HG03439 (cell line): ENCODE results near the gene CSRP2.

Experiments used
- ATAC-seq: cut with Tn5 transposase; IDR thresholded peaks from one replicate; pipeline ENCODE4 v1.9.1; 2021; ENCODE audit warnings: mild to moderate bottlenecking, moderate library complexity; ENCODE audit not compliant: unreplicated experiment

The CSRP2 gene

DNA sequence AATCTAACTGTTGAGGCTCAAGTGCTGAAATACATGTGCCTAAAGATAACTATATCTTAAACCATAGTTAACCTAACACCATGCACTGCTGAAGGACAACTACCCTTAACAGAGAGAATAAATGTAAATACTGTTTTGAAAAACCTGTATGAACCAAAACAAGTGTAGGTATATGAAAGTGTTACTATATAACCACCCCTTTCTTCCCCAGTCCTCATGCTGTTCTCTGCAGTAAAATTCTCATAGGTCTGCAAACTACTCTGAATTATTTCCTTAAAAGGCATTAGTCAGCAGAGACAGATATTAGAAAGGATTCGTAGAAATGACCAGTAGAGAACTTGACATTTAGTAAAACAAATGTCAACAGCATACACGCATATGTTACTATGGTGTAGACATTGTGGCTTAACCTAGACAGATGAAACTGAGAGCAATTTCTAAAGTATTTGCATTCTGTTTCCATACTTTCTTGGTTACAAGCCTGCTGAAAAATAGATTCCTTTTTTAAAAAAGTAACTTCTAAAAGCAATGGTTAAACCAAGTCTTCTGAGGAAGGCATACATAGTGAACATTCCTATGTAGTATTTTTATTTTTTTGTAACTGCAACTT, 13.9 kb downstream of the CSRP2 start:
- peak; percentile 73 for ATAC-seq

DNA sequence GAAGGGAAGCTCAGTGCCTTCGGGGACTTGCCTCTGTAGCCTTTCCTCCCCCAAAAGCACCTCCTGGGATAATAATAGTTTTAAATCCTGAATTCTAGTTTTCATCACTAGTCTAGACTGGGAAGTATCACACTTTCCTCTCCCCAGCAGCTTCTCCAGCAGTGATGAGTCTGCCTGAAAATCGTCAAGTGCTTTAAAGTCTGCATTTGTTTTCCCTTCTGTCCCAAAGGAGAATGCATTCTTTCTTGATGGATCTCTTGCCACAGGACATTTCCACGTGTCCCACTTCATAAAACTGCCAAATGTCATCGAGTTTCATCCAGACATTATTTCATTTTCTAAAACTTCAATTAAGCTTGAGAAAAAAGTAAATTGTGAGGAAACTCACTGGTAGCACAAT, 15.0 kb downstream of the CSRP2 start:
- ATAC-seq = no peak

DNA sequence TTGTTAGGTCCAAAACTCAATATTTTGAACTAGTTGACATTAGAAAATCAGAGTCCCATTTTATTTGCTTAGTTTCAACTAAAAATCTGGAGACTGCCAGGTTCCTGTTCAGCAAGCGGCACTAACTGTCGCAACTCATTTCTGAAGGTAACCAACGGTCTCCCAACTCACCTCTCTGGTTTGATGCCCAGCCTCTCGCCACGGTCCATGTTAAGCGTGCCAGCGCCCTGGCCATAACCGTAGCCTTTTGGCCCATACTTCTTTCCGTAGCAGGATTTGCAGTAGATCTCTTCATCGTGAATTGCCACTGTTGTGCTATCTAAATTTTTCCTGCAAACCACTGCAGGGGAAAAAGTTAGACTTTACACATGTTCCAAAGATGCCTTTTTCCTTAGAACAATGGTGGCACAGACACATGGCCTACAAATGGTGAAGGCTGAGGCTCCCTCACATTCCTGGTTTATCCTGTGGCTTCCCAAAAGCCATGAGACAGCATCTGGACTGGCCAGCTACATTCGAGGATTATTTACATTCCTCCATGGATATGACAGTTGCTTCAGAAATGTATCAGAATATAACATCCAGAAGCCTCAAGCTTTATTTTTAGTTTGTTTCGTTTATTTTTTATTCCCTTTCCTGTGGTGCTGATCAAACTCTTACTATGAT, 15.7 kb downstream of the CSRP2 start:
- ATAC-seq = no peak

DNA sequence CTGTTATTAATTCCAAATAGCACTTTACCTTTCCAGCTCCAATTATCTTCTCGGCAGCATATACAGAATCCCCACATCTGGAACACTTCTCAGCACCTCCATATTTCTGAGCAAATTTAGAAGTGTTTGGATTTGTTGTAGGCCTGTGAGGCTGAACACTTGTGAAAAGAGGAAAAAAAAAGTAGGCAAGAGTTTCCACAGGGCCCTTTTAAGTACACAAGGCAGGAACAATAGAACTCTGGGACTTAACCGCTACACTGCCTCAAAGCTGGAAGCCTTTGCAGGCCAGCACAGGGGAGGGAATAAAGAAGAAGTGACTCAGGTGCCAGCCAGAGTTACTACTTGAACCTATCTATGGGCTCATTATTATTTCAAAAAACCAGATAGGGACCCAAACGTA, 18.6 kb downstream of the CSRP2 start:
- ATAC-seq = no peak

DNA sequence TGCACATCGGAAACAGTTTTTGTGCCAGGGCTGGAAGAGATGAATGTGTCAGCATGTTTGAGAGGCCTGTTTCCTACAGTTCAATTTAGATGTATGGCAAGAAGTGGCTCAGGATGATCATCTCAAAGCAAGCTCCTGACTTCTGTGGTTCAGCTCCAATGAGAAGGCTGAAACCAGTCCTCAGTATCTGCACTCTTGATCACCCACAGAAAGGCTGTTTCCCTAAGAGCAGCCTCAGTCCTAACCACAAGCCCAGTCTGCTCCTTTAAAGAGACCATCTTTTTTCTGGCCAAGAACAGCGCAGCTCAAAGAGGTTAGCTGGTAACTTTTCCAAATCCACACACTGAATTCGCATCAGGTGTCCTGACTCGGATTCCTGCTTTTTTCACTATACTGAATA, 19.2 kb downstream of the CSRP2 start:
- no peak for ATAC-seq

DNA sequence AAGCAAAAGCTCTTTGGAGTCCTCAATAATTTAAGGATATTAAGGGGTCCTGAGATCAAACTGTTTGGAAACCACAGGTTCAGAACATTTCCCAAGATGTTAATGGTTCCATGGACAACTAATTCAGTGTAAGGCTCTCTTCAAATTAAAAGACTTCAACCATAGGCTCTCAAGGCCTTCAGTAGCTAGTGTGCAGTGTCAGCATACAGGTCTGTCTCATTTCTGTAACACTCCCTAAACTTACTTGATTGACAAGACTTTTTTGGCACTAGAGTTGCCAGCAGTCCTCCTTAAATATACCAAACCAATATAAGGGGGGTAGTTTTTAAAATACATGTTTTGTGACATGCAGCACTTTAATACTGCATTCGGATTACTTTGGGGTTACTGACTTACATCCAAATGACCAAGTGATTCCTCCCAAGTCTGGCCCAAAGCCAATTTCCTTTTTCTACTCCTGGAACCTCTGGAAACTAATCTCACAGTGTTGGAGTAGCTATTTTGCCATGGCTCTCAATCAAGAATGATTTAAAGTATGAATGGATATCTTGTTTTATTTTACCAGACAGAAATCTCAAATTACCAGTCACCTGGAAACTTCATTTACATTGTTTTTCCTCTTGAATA, 22.7 kb downstream of the CSRP2 start:
- no peak for ATAC-seq

DNA sequence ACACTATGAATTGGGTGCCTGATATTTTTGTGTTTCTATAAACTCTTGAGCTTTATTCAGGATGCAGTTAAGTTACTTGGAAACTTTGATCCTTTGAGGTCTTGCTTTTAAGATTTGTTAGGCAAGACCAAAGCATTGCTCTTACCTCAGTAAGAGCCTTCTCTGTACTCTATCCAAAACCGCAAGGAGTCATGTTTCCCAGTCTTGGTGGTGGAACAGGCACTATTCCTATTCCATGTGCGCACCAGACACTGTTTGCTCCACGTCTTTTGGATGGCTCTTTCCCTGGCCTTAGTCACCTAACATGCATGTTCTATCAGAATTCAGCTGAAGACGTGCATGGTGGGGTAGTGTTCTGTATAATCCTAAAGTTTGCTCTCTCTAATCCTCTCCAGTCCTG, 23.5 kb downstream of the CSRP2 start:
- ATAC-seq = no peak

DNA sequence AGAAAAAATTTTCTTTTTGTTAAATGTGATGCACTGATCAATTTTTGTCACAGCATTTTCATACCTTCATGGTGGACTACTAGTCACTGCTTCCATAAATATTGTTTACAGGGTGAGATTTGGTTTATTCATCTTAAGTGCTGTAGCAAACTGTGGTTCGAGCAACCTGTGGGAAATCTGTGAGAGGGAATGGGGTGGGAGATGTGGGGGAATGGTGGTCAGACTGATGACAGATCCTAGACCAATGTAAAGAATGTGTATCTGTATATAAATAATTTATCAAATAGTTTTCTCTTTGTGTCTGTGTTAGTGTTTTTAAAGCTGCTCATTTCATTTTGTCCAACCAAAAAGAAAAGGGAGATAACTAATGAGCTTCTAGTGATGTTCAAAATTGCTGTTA, 26.7 kb downstream of the CSRP2 start:
- no peak for ATAC-seq

DNA sequence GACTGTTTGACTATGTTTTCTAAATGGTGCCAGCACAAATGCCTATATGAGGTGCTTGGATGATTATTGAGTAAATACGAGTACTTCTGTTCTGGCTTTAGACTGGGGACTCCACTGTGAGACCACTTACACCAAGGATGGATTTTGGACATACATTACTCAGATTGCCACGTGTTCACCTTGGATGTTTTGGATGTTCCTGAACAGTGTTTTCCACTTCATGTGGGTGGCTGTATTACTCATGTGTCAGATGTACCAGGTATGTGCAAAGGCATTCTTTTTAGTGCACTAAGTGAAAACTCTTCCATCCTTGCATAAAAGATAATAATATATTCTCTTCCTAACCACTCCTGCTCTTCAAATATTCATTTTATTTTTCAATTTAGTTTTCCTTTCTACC, 30.7 kb downstream of the CSRP2 start:
- no peak for ATAC-seq

DNA sequence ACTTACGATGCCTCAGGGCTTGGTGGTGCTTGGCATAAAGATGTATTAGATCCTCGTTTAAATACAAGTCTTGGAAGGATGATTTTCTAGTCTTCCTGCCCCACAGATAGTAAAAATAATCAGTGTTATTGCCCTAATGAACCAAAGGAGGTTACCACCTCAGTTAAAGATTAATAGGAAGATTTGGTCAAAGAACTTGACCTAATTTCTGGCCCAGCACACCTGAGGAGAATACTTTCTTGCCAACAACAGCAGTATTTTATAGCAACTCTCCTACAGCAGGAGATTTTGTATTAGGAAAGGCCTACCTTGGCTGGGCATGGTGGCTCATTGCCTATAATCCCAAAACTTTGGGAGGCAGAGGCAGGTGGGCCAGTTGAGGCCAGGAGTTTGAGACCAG, 31.6 kb downstream of the CSRP2 start:
- ATAC-seq = no peak

DNA sequence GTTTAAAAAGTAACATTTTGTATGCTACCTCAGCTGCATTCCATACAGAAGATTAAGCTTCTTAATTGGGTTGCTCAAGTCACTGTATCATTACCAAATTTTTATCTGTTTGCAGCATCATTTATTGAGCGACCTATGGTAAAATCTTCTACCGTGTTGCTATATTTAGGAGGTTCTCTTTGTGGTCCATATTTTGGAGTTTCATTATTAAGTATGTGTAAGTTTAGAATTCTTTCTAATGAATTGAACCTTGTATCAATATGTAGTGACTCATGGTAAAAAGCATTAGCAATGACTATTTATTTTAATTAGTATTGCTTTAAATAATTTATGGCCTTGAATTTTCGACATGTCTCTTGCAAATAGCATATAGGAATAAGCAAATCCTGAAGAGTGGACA, 42.2 kb downstream of the CSRP2 start:
- no peak for ATAC-seq

DNA sequence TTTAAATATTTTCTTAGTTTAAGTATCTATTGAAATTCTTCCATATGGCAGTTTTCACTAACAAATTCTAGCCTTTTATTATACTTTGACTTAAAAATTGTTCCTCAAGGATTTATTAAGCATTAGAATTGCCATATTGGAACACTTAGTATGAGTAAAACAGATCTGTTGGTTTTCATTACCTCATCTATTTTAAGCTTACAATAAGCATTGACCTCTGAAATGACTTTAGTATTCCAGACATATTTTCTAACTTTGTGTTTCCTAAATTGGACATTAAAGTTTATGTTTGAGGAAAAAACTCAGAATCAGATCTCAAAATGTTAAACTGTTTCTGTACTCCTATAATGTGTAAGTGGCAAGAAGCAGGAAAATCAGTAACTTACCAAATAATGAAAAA, 48.4 kb downstream of the CSRP2 start:
- no peak for ATAC-seq

DNA sequence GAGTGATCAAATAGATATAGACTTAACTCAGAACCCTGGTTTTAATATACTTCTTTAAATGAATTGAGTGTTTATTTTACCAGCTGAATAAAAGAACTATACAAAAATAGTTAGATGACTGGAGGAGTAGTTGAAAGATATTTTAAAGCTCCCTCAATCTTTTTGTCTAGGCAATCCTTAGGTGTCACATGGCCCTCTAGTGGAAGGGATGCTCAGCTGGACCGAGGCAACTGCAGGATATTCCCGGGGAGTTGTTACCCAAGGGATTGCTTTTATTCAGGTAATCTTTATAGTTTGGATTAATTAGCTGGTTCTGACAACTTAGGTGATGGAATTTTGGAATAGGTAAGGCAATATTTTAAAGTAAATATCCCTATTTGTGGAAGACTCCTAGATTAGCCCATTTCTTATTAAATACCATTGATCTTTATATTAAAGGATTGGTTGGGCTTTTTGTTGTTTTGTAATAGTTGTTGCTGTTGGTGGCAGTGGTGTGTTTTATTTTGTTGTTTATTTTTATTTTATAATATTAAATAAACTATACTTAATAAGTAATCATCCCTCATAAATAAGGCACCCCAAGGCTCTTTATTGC, 57.8 kb downstream of the CSRP2 start:
- no peak for ATAC-seq

DNA sequence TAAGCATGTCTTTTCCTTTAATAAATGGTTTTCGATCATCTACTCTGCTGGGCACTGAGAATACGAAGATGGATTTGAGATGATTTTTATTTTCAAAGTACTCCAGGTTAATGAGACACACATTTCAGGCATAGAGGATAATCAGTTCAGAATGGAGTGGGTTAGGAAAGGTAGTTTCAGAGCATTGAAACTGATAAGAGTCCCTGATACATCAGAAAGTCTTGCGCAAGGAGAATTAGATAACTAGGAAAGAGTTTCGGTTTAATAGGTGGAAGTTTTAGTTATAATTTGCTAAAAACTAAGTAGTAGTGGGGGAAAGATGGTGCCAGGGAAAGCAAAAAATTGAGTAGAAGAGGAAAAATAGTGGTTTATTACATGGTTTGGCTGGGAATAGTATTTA, 64.8 kb downstream of the CSRP2 start:
- no peak for ATAC-seq

DNA sequence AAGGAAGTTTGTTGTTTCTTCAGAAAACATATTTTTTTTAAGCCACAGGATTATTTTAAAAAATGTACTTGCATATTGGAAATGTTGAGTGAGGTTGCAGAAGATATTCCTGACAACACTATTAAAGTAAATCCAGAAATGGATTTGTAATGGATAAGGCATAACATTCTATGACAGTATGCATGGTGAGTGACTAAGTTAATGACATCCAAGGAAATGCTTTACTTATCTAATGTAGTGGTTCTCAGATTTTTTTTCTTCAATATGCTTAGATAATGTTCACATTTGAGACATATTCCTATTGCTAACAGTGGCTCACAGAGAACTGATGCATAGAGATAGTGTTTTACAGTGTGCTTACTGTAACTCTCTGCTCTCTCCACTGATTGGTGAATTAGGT, 65.6 kb downstream of the CSRP2 start:
- ATAC-seq = no peak

DNA sequence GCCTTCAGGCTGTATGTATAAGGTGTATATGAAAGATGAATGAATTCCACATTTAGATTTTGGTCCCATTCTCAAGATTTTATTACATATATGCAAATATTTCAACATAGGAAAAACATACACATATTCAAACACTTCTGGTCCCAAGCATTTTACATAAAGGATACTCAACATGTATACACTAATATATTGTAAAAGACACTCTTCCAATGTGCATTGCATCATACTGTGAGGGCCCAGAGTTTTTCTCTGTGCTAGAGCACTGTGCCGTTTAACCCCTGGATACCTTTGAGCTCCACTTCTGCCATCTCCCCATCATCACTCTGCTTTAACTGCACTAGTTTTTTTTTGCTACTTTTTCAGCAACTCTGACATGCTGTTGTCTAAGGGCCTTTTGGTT, 66.8 kb downstream of the CSRP2 start:
- no peak for ATAC-seq

DNA sequence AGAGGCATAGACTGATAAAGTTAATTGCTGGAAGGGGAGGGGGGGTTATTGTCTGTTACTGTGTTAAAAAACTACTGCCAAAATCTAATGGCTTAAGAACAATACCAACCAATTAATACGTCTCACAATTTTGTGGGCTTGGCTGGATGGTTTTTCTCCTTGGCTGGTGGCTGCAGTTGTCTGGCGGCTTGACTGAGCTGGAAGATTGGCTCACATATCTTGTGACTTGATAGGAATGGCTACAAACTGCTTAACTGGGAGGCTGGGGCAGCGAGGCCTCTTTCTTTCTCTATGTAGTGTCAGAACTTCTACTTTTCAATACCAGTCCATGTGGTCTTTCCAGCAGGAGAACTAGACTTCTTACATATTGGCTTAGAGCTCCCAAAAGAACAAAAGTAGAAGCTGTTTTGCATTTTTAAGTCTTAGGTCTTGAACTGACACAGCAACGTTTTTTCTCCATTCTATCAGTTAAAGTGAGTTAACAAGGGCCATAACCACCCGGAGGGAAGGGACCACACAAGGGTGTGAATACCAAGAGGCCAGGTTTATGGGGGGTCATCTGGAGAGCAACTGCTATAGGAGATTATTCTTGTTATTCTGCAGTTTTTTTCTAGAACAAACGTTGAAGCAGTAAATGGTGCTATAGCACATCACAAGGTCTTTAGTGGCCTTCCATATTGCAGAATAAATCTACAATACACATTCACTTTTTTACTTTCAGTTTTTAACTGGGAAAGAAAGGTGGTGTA, 68.0 kb downstream of the CSRP2 start:
- ATAC-seq = no peak
